ENCODE results near the gene PRRC2A. TPM values are rescaled to one million over a fixed set of nuclear protein-coding genes. Genes with fewer than 3 reads are reported as not detected.

Gene PRRC2A
- total RNA-seq, 2 experiments from 2014 or later: 206 to 215 TPM

DNA sequence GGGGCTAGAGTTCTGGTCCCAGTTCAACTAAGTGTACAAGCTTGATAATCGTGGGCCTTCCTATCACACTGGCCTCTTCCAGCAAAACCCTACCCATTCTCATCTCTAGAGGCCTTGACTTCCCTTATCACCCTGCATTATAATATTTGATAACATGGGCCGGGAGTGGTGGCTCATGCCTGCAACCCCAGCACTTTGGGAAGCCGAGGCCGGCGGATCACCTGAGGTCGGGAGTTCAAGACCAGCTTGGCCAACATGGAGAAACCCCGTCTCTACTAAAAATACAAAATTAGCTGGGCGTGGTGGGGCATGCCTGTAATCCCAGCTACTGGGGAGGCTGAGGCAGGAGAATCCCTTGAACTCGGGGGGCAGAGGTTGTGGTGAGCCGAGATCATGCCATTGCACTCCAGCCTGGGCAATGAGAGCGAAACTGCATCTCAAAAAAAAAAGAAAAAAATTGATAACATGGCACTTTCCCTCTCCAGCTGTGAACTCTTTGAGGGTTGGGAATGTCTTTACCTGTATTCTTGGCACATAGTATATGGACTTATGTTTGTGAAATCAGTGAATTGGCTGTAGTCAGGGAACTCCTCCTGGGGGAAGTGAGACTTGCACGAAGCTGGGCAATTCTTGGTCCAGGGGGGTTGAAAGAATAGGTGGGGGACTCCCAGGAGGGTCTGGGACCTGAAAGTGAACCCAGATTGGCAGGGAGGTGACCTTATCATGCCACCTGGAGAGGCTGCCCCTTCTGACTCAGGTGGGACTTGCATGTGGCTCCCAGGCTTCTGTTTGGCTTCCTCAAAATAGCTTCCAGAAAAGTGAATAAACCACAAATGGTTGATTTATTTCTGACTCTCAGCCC is 41.0 kb downstream of the PRRC2A start:
- Mint-ChIP-seq H3K27me3 (no peaks in the 10 kb centered on the region), H3K27ac (peak overlapping the region; percentile 94), H3K9me3 (no peaks in the 10 kb centered on the region), H3K4me3 (peak overlapping the region; percentile 95), H3K4me1 (ENCODE audit: low read depth) (peaks cover 72% of the 10 kb centered on the region), H3K36me3 (ENCODE audit: low read depth) (peaks cover 70% of the 10 kb centered on the region)
- peak overlapping the region; percentile 80 for H3K4me3 ChIP-seq (ENCODE audit: low read length)
- H3K9me3 ChIP-seq (ENCODE audit: control insufficient read depth in 1 of 2, insufficient read depth in 1 of 2, low read length in 2 of 2): no peaks in the 10 kb centered on the region
- peaks cover 74% of the 10 kb centered on the region for H3K4me1 ChIP-seq (ENCODE audit: insufficient read depth, low read length)
- TF ChIP-seq, protein P1, sequence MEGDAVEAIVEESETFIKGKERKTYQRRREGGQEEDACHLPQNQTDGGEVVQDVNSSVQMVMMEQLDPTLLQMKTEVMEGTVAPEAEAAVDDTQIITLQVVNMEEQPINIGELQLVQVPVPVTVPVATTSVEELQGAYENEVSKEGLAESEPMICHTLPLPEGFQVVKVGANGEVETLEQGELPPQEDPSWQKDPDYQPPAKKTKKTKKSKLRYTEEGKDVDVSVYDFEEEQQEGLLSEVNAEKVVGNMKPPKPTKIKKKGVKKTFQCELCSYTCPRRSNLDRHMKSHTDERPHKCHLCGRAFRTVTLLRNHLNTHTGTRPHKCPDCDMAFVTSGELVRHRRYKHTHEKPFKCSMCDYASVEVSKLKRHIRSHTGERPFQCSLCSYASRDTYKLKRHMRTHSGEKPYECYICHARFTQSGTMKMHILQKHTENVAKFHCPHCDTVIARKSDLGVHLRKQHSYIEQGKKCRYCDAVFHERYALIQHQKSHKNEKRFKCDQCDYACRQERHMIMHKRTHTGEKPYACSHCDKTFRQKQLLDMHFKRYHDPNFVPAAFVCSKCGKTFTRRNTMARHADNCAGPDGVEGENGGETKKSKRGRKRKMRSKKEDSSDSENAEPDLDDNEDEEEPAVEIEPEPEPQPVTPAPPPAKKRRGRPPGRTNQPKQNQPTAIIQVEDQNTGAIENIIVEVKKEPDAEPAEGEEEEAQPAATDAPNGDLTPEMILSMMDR (IDR thresholded peaks at IDR 0.05): no peak
- CTCF ChIA-PET: interaction anchor here (0.8 to 2.7 kb wide), 2 partner anchors 9 to 201 kb away, joined by 3 to 9 read pairs; partner anchors contain the start of genes BAG6 and NEU1
- peak in 1 of 14 experiments; percentile 25 for DNase-seq
- POLR2A ChIA-PET: interaction anchor here (0.7 to 7.9 kb wide), 14 partner anchors 8 to 201 kb away, joined by 3 to 250 read pairs (median 5); partner anchors contain the start of genes ABHD16A, APOM, ATP6V1G2 and BAG6
- H3K27ac ChIP-seq (ENCODE audit: low read depth in 1 of 2, low read length in 2 of 2): peak overlapping the region; percentile 47 to 70
- H3K27me3 ChIP-seq (ENCODE audit: control insufficient read depth in 1 of 2, insufficient read depth in 2 of 2, low read length in 2 of 2): no peaks in the 10 kb centered on the region
- ATAC-seq (ENCODE audit: poor library complexity): no peak
- intact Hi-C loops (cut with DNase I, micrococcal nuclease): loop anchor here in 1 of 2 experiments (2.0 to 10.0 kb wide), 4 partner anchors 41 to 1543 kb away; partner anchors contain the start of genes ABCF1, GPSM3, HSD17B8 and PBX2
- peaks cover 45% of the 10 kb centered on the region for H3K36me3 ChIP-seq (ENCODE audit: insufficient read depth, low read length)

DNA sequence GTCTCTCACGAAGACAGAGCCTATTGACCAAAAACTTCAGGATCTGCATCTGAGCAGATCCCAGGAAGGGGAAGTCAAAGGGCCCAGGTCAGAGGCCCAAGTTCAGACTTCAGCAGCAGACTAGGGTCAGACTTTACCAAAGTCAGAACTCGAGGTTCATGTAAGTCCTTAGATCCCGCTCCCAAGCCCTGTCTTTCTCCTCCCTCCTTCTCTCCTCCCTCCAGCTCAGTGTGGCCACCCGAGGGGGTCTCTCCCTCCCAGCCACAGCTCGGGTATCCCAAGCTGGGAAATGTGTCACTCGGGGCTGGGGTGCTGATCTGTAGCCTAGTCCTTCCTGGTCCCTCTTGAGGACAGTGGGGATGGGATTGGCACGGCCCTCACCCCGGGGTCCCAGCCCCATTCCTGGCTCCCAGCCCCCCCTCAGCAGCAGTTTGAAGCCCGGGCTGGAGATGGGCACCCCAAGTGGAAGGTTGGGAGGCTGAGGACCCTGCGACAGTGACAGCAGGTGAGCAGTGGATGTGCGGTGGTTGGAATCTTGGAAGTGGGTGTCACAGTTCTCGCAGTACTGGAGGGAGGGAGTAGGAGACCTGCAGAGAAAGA is 41.7 kb downstream of the PRRC2A start:
- peak overlapping the region; percentile 94 for H3K27ac Mint-ChIP-seq
- ATAC-seq (ENCODE audit: poor library complexity) (no peak), DNase-seq (peak in 1 of 14 experiments; percentile 25)
- Histone ChIP-seq H3K4me3 (ENCODE audit: low read length) (no peak overlapping the region), H3K27me3 (ENCODE audit: control insufficient read depth in 1 of 2, insufficient read depth in 2 of 2, low read length in 2 of 2) (no peaks in the 10 kb centered on the region), H3K27ac (ENCODE audit: low read depth in 1 of 2, low read length in 2 of 2) (no peak overlapping the region), H3K36me3 (ENCODE audit: insufficient read depth, low read length) (peaks cover 46% of the 10 kb centered on the region), H3K9me3 (ENCODE audit: control insufficient read depth in 1 of 2, insufficient read depth in 1 of 2, low read length in 2 of 2) (no peaks in the 10 kb centered on the region), H3K4me1 (ENCODE audit: insufficient read depth, low read length) (peaks cover 78% of the 10 kb centered on the region)
- POLR2A ChIA-PET: interaction anchor here (0.7 to 7.9 kb wide), 5 partner anchors 9 to 94 kb away, joined by 3 to 250 read pairs (median 3); partner anchors contain the start of genes ABHD16A, APOM, BAG6 and PRRC2A
- CTCF ChIA-PET: interaction anchor here (1.2 to 2.7 kb wide), 2 partner anchors 9 to 10 kb away, joined by 5 to 9 read pairs; partner anchors contain the start of gene BAG6
- no peaks in the 10 kb centered on the region for H3K9me3 Mint-ChIP-seq
- intact Hi-C loops (cut with DNase I, micrococcal nuclease): loop anchor here in 1 of 2 experiments (5.0 to 10.0 kb wide), 3 partner anchors 533 to 1543 kb away; partner anchors contain the start of genes ABCF1, GPSM3, HSD17B8 and PBX2
- H3K36me3 Mint-ChIP-seq (ENCODE audit: low read depth): peaks cover 75% of the 10 kb centered on the region
- no peaks in the 10 kb centered on the region for H3K27me3 Mint-ChIP-seq
- peak overlapping the region; percentile 95 for H3K4me3 Mint-ChIP-seq
- TF ChIP-seq, protein P1 (IDR thresholded peaks at IDR 0.05): no peak
- peaks cover 74% of the 10 kb centered on the region for H3K4me1 Mint-ChIP-seq (ENCODE audit: low read depth)

All from CD4-positive, alpha-beta T cell (primary cell).